Smooth muscle cell (in vitro differentiated cells): Measurements from ENCODE around the gene MLIP. TPM values are rescaled to one million over a fixed set of nuclear protein-coding genes. Genes with fewer than 3 reads are reported as not detected.

Experiments
- DNase-seq: peaks from one replicate; lab custom pipeline; 2025; ENCODE audit not compliant: unreplicated experiment; lab: John Stamatoyannopoulos, UW
- H2AFZ ChIP-seq: fragments of 200-600 bp; sonication (generic); 2 replicates; pipeline ENCODE4 v1.6.0; 2016; ENCODE audit warnings: antibody characterized with exemption, low read depth, mild to moderate bottlenecking
- H3F3A ChIP-seq: fragments of 200-600 bp; sonication (generic); 2 replicates; pipeline ENCODE4 v1.6.0; 2017; ENCODE audit warnings: antibody characterized with exemption, low read depth
- H3K27ac ChIP-seq: fragments of 200-600 bp; sonication (generic); 2 replicates; pipeline ENCODE4 v1.5.1; 2016; ENCODE audit warnings: low read depth, mild to moderate bottlenecking
- H3K27me3 ChIP-seq: fragments of 200-600 bp; sonication (generic); 2 replicates; pipeline ENCODE4 v1.6.1; 2016; ENCODE audit warnings: low read depth, mild to moderate bottlenecking
- H3K36me3 ChIP-seq: fragments of 200-600 bp; sonication (generic); 2 replicates; pipeline ENCODE4 v1.5.1; 2016; ENCODE audit warnings: low read depth
- H3K4me1 ChIP-seq: fragments of 200-600 bp; sonication (generic); 2 replicates; pipeline ENCODE4 v1.5.1; 2016; ENCODE audit warnings: low read depth
- H3K4me2 ChIP-seq: fragments of 200-600 bp; sonication (generic); 2 replicates; pipeline ENCODE4 v1.6.0; 2016; ENCODE audit warnings: mild to moderate bottlenecking
- H3K4me3 ChIP-seq: fragments of 200-600 bp; sonication (generic); 2 replicates; pipeline ENCODE4 v1.5.1; 2016; ENCODE audit warnings: mild to moderate bottlenecking
- H3K79me2 ChIP-seq: fragments of 200-600 bp; sonication (generic); 2 replicates; pipeline ENCODE4 v1.6.0; 2016; ENCODE audit warnings: low read depth, mild to moderate bottlenecking
- H3K9ac ChIP-seq: fragments of 200-600 bp; sonication (generic); 2 replicates; pipeline ENCODE4 v1.6.0; 2016; ENCODE audit warnings: low read depth
- H3K9me3 ChIP-seq: fragments of 200-600 bp; sonication (generic); replicated peaks from 2 replicates; pipeline ENCODE4 v1.5.1; 2016; ENCODE audit warnings: low read depth
- H4K20me1 ChIP-seq: fragments of 200-600 bp; sonication (generic); 2 replicates; pipeline ENCODE4 v1.6.0; 2016; ENCODE audit warnings: low read depth
- CTCF ChIP-seq: fragments of 200-600 bp; sonication (generic); IDR thresholded peaks from 2 replicates; pipeline ENCODE4 v1.5.1; 2017; ENCODE audit warnings: borderline replicate concordance, mild to moderate bottlenecking, antibody characterized with exemption; ENCODE audit not compliant: insufficient read depth, poor library complexity, severe bottlenecking
- WGBS: methylation state at CpG from one replicate; pipeline ENCODE4 v1.1.7; 2016; ENCODE audit warnings: low lambda C conversion rate; 5-methylcytosine and 5-hydroxymethylcytosine counted together
- polyA plus RNA-seq: library from polyadenylated mRNA; unstranded; fragments of >200 nt; fragmentation: Nextera tagmentation; extraction: Ambion mirVana; gene quantifications from 2 replicates; pipeline ENCODE4 v1.2.1, GENCODE V29; 2016
- total RNA-seq: library from RNA; depleted of rRNA; stranded (reverse); fragments of >200 nt; gene quantifications from 2 replicates; pipeline ENCODE4 v1.2.3, GENCODE V29; 2014

Gene MLIP
- total and polyA plus RNA-seq, 2 experiments from 2014 or later, result not detected

- Histone ChIP-seq H3K9ac (no peak overlapping the region), H3K79me2 (no peaks in the 10 kb centered on the region), H3K27me3 (no peaks in the 10 kb centered on the region), H3K27ac (no peak overlapping the region), H4K20me1 (no peaks in the 10 kb centered on the region), H3F3A (no peaks in the 10 kb centered on the region), H2AFZ (no peak overlapping the region), H3K4me3 (no peak overlapping the region), H3K9me3 (no peaks in the 10 kb centered on the region), H3K4me2 (no peak overlapping the region), H3K4me1 (peaks cover 4% of the 10 kb centered on the region), H3K36me3 (no peaks in the 10 kb centered on the region)
- 93% methylated on average over 3 of the region's 3 CpGs for WGBS
- no peak for TF ChIP-seq CTCF
- DNase-seq, result no peak
Observed at GRCh38 chr6:54103497-54103896, 7.7 kb upstream of the MLIP start.

- no peak overlapping the region for H3K27ac ChIP-seq
- TF ChIP-seq CTCF, result no peak
Observed at GRCh38 chr6:54106727-54107126, 4.5 kb upstream of the MLIP start.

GRCh38 chr6:54107470-54108090 is 3.7 kb upstream of the MLIP start:
- H3K4me3 ChIP-seq, result no peak overlapping the region
- no peak for TF ChIP-seq CTCF
- H3K4me1 ChIP-seq, result peaks cover 17% of the 10 kb centered on the region
- H3K36me3 ChIP-seq, result no peaks in the 10 kb centered on the region
- no peaks in the 10 kb centered on the region for H3K9me3 ChIP-seq
- no peaks in the 10 kb centered on the region for H3F3A ChIP-seq
- no peak for DNase-seq
- H3K9ac ChIP-seq, result no peak overlapping the region
- no peak overlapping the region for H3K4me2 ChIP-seq
- H4K20me1 ChIP-seq, result no peaks in the 10 kb centered on the region
- H3K27me3 ChIP-seq, result no peaks in the 10 kb centered on the region
- no peaks in the 10 kb centered on the region for H3K79me2 ChIP-seq
- 84% methylated on average over 8 of the region's 8 CpGs for WGBS
- H2AFZ ChIP-seq, result no peak overlapping the region
- H3K27ac ChIP-seq, result no peak overlapping the region

More at GRCh38 chr6:54106727-54107126, 4.5 kb upstream of the MLIP start:
- Histone ChIP-seq H3K4me1 (peaks cover 12% of the 10 kb centered on the region), H3K36me3 (no peaks in the 10 kb centered on the region), H3F3A (no peaks in the 10 kb centered on the region), H4K20me1 (no peaks in the 10 kb centered on the region), H3K27me3 (no peaks in the 10 kb centered on the region), H3K4me3 (no peak overlapping the region), H3K9ac (no peak overlapping the region), H3K9me3 (no peaks in the 10 kb centered on the region), H3K79me2 (no peaks in the 10 kb centered on the region), H3K4me2 (no peak overlapping the region), H2AFZ (no peak overlapping the region)
- DNase-seq, result no peak

- Histone ChIP-seq H4K20me1 (no peaks in the 10 kb centered on the region), H3K9ac (no peak overlapping the region), H3K27me3 (no peaks in the 10 kb centered on the region), H3F3A (no peaks in the 10 kb centered on the region), H3K4me2 (no peak overlapping the region), H3K4me1 (peaks cover 12% of the 10 kb centered on the region), H3K4me3 (no peak overlapping the region), H3K36me3 (no peaks in the 10 kb centered on the region), H3K27ac (no peak overlapping the region), H2AFZ (no peak overlapping the region), H3K9me3 (no peaks in the 10 kb centered on the region), H3K79me2 (no peaks in the 10 kb centered on the region)
- no peak for TF ChIP-seq CTCF
- DNase-seq, result no peak
Observed at GRCh38 chr6:54108271-54108670, 3.0 kb upstream of the MLIP start.
